Measurements from ENCODE around the gene TMEM255B.

Gene TMEM255B

GRCh38 chr13:113756441-113757097 lies 2.5 kb upstream of the TMEM255B start:
- TF ChIP-seq EZH2 (IDR thresholded peaks at IDR 0.05; ENCODE audit: borderline replicate concordance, low read length) = no peak
- TF ChIP-seq CTCF (IDR thresholded peaks at IDR 0.05; ENCODE audit: low read length) = no peak
- no peak overlapping the region for H2AFZ ChIP-seq (ENCODE audit: low read length)
- H3K9me3 ChIP-seq (ENCODE audit: low read length) = no peaks in the 10 kb centered on the region
- H3K4me3 ChIP-seq (ENCODE audit: low read depth, low read length, poor library complexity, severe bottlenecking) = no peak overlapping the region
- H3K27me3 ChIP-seq (ENCODE audit: insufficient read depth, low read length) = peaks cover 14% of the 10 kb centered on the region
- no peak overlapping the region for H3K27ac ChIP-seq (ENCODE audit: low read depth, low read length, poor library complexity, severe bottlenecking)
- H4K20me1 ChIP-seq (ENCODE audit: insufficient read depth, low read length) = no peaks in the 10 kb centered on the region
- 0 out of 2 replicates have a peak, but pooled peaks cover 3% of the 10 kb centered on the region for H3F3A ChIP-seq (ENCODE audit: insufficient read depth, low read length)
- no peaks in the 10 kb centered on the region for H3K9me2 ChIP-seq (ENCODE audit: low read depth, low read length)
- peaks cover 10% of the 10 kb centered on the region for H3K4me1 ChIP-seq (ENCODE audit: insufficient read depth, low read length, severe bottlenecking)
- H3K4me2 ChIP-seq (ENCODE audit: low read length) = no peak overlapping the region
- no peaks in the 10 kb centered on the region for H3K36me3 ChIP-seq (ENCODE audit: insufficient read depth, low read length)
- no peaks in the 10 kb centered on the region for H3K79me2 ChIP-seq (ENCODE audit: insufficient read depth, low read length)
- H3K9ac ChIP-seq (ENCODE audit: low read length) = no peak overlapping the region

- H3K9me3 ChIP-seq (ENCODE audit: low read length) = no peaks in the 10 kb centered on the region
- H3K36me3 ChIP-seq (ENCODE audit: insufficient read depth, low read length) = no peaks in the 10 kb centered on the region
- peak overlapping the region; percentile 90 for H3K4me2 ChIP-seq (ENCODE audit: low read length)
- TF ChIP-seq CTCF (IDR thresholded peaks at IDR 0.05; ENCODE audit: low read length) = no peak
- no peak for TF ChIP-seq EZH2 (IDR thresholded peaks at IDR 0.05; ENCODE audit: borderline replicate concordance, low read length)
- H3K4me3 ChIP-seq (ENCODE audit: low read depth, low read length, poor library complexity, severe bottlenecking) = peak overlapping the region; percentile 69
- H3K27ac ChIP-seq (ENCODE audit: low read depth, low read length, poor library complexity, severe bottlenecking) = no peak overlapping the region
- no peaks in the 10 kb centered on the region for H3K9me2 ChIP-seq (ENCODE audit: low read depth, low read length)
- H3K4me1 ChIP-seq (ENCODE audit: insufficient read depth, low read length, severe bottlenecking) = peaks cover 10% of the 10 kb centered on the region
- H3K9ac ChIP-seq (ENCODE audit: low read length) = peak overlapping the region; percentile 70
- 0 out of 2 replicates have a peak, but pooled peaks cover 3% of the 10 kb centered on the region for H3F3A ChIP-seq (ENCODE audit: insufficient read depth, low read length)
- no peaks in the 10 kb centered on the region for H3K79me2 ChIP-seq (ENCODE audit: insufficient read depth, low read length)
- H2AFZ ChIP-seq (ENCODE audit: low read length) = 0 out of 2 replicates have a peak overlapping the region, but pooled peaks have one; percentile 12
- peaks cover 18% of the 10 kb centered on the region for H3K27me3 ChIP-seq (ENCODE audit: insufficient read depth, low read length)
- no peaks in the 10 kb centered on the region for H4K20me1 ChIP-seq (ENCODE audit: insufficient read depth, low read length)
Observed at GRCh38 chr13:113759525-113760137, 605 bp downstream of the TMEM255B start.

GRCh38 chr13:113761136-113761535 lies 2.1 kb downstream of the TMEM255B start:
- H3K27ac ChIP-seq (ENCODE audit: low read depth, low read length, poor library complexity, severe bottlenecking) = no peak overlapping the region
- H3F3A ChIP-seq (ENCODE audit: insufficient read depth, low read length) = 0 out of 2 replicates have a peak, but pooled peaks cover 3% of the 10 kb centered on the region
- H3K4me1 ChIP-seq (ENCODE audit: insufficient read depth, low read length, severe bottlenecking) = peaks cover 10% of the 10 kb centered on the region
- H4K20me1 ChIP-seq (ENCODE audit: insufficient read depth, low read length) = no peaks in the 10 kb centered on the region
- no peak overlapping the region for H3K9ac ChIP-seq (ENCODE audit: low read length)
- H3K79me2 ChIP-seq (ENCODE audit: insufficient read depth, low read length) = no peaks in the 10 kb centered on the region
- H3K9me3 ChIP-seq (ENCODE audit: low read length) = no peaks in the 10 kb centered on the region
- no peaks in the 10 kb centered on the region for H3K36me3 ChIP-seq (ENCODE audit: insufficient read depth, low read length)
- no peak overlapping the region for H2AFZ ChIP-seq (ENCODE audit: low read length)
- no peak overlapping the region for H3K4me3 ChIP-seq (ENCODE audit: low read depth, low read length, poor library complexity, severe bottlenecking)
- no peaks in the 10 kb centered on the region for H3K9me2 ChIP-seq (ENCODE audit: low read depth, low read length)
- peaks cover 15% of the 10 kb centered on the region for H3K27me3 ChIP-seq (ENCODE audit: insufficient read depth, low read length)
- H3K4me2 ChIP-seq (ENCODE audit: low read length) = no peak overlapping the region
- TF ChIP-seq EZH2 (IDR thresholded peaks at IDR 0.05; ENCODE audit: borderline replicate concordance, low read length) (no peak), CTCF (IDR thresholded peaks at IDR 0.05; ENCODE audit: low read length) (no peak)

All from OCI-LY1 (cell line).